Panc1 (cell line): ENCODE measurements around the gene LGR4.

Experiments used
- POLR2AphosphoS5 ChIP-seq: IDR thresholded peaks from 2 replicates; pipeline ENCODE4 v1.6.1; 2012; ENCODE audit warnings: mild to moderate bottlenecking, low read depth, low read length, moderate library complexity
- SIN3A ChIP-seq: IDR thresholded peaks from 2 replicates; pipeline ENCODE4 v1.6.1; 2012; ENCODE audit warnings: low read depth, mild to moderate bottlenecking, low read length, moderate library complexity, borderline replicate concordance; ENCODE audit not compliant: insufficient read depth
- TF ChIP-seq, protein P1 (sequence below): fragments of 450-650 bp; IDR thresholded peaks from 2 replicates; pipeline ENCODE4 v1.5.1; 2017; ENCODE audit warnings: mild to moderate bottlenecking
- TF ChIP-seq, protein P2 (sequence below), 2 experiments: IDR thresholded peaks; 2 replicates each; pipeline ENCODE4 v1.6.1; 2011 to 2012; ENCODE audit warnings: low read depth in 2 of 2, control low read depth in 1 of 2, low read length in 1 of 2, mild to moderate bottlenecking in 1 of 2, moderate library complexity in 1 of 2; ENCODE audit not compliant: insufficient read depth in 1 of 2

- TF ChIP-seq, protein P1, sequence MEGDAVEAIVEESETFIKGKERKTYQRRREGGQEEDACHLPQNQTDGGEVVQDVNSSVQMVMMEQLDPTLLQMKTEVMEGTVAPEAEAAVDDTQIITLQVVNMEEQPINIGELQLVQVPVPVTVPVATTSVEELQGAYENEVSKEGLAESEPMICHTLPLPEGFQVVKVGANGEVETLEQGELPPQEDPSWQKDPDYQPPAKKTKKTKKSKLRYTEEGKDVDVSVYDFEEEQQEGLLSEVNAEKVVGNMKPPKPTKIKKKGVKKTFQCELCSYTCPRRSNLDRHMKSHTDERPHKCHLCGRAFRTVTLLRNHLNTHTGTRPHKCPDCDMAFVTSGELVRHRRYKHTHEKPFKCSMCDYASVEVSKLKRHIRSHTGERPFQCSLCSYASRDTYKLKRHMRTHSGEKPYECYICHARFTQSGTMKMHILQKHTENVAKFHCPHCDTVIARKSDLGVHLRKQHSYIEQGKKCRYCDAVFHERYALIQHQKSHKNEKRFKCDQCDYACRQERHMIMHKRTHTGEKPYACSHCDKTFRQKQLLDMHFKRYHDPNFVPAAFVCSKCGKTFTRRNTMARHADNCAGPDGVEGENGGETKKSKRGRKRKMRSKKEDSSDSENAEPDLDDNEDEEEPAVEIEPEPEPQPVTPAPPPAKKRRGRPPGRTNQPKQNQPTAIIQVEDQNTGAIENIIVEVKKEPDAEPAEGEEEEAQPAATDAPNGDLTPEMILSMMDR: no peak
- TF ChIP-seq POLR2AphosphoS5 (no peak), SIN3A (no peak)
- TF ChIP-seq, protein P2, sequence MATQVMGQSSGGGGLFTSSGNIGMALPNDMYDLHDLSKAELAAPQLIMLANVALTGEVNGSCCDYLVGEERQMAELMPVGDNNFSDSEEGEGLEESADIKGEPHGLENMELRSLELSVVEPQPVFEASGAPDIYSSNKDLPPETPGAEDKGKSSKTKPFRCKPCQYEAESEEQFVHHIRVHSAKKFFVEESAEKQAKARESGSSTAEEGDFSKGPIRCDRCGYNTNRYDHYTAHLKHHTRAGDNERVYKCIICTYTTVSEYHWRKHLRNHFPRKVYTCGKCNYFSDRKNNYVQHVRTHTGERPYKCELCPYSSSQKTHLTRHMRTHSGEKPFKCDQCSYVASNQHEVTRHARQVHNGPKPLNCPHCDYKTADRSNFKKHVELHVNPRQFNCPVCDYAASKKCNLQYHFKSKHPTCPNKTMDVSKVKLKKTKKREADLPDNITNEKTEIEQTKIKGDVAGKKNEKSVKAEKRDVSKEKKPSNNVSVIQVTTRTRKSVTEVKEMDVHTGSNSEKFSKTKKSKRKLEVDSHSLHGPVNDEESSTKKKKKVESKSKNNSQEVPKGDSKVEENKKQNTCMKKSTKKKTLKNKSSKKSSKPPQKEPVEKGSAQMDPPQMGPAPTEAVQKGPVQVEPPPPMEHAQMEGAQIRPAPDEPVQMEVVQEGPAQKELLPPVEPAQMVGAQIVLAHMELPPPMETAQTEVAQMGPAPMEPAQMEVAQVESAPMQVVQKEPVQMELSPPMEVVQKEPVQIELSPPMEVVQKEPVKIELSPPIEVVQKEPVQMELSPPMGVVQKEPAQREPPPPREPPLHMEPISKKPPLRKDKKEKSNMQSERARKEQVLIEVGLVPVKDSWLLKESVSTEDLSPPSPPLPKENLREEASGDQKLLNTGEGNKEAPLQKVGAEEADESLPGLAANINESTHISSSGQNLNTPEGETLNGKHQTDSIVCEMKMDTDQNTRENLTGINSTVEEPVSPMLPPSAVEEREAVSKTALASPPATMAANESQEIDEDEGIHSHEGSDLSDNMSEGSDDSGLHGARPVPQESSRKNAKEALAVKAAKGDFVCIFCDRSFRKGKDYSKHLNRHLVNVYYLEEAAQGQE (IDR thresholded peaks at IDR 0.05; ENCODE audit: insufficient read depth in 1 of 2, low read depth in 2 of 2, low read length in 1 of 2): no peak
Measured at GRCh38 chr11:27465629-27466028, 7.0 kb downstream of the LGR4 start.
